Stimulated activated CD4-positive, alpha-beta T cell treated with anti-CD3 and anti-CD28 coated beads, Interleukin-4, amount 100 ng/mL, for 1 hour (primary cell): ENCODE results near the gene SF3B1.
"Not testable (repeated sequence)": the region's sequence is repeated elsewhere in the genome, so short reads cannot be mapped to it uniquely, and the experiment has no call there.

Source experiments
- DNase-seq: peaks from one replicate; pipeline ENCODE4 v3.0.0-alpha.2; 2020

Gene SF3B1, protein sequence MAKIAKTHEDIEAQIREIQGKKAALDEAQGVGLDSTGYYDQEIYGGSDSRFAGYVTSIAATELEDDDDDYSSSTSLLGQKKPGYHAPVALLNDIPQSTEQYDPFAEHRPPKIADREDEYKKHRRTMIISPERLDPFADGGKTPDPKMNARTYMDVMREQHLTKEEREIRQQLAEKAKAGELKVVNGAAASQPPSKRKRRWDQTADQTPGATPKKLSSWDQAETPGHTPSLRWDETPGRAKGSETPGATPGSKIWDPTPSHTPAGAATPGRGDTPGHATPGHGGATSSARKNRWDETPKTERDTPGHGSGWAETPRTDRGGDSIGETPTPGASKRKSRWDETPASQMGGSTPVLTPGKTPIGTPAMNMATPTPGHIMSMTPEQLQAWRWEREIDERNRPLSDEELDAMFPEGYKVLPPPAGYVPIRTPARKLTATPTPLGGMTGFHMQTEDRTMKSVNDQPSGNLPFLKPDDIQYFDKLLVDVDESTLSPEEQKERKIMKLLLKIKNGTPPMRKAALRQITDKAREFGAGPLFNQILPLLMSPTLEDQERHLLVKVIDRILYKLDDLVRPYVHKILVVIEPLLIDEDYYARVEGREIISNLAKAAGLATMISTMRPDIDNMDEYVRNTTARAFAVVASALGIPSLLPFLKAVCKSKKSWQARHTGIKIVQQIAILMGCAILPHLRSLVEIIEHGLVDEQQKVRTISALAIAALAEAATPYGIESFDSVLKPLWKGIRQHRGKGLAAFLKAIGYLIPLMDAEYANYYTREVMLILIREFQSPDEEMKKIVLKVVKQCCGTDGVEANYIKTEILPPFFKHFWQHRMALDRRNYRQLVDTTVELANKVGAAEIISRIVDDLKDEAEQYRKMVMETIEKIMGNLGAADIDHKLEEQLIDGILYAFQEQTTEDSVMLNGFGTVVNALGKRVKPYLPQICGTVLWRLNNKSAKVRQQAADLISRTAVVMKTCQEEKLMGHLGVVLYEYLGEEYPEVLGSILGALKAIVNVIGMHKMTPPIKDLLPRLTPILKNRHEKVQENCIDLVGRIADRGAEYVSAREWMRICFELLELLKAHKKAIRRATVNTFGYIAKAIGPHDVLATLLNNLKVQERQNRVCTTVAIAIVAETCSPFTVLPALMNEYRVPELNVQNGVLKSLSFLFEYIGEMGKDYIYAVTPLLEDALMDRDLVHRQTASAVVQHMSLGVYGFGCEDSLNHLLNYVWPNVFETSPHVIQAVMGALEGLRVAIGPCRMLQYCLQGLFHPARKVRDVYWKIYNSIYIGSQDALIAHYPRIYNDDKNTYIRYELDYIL

DNA sequence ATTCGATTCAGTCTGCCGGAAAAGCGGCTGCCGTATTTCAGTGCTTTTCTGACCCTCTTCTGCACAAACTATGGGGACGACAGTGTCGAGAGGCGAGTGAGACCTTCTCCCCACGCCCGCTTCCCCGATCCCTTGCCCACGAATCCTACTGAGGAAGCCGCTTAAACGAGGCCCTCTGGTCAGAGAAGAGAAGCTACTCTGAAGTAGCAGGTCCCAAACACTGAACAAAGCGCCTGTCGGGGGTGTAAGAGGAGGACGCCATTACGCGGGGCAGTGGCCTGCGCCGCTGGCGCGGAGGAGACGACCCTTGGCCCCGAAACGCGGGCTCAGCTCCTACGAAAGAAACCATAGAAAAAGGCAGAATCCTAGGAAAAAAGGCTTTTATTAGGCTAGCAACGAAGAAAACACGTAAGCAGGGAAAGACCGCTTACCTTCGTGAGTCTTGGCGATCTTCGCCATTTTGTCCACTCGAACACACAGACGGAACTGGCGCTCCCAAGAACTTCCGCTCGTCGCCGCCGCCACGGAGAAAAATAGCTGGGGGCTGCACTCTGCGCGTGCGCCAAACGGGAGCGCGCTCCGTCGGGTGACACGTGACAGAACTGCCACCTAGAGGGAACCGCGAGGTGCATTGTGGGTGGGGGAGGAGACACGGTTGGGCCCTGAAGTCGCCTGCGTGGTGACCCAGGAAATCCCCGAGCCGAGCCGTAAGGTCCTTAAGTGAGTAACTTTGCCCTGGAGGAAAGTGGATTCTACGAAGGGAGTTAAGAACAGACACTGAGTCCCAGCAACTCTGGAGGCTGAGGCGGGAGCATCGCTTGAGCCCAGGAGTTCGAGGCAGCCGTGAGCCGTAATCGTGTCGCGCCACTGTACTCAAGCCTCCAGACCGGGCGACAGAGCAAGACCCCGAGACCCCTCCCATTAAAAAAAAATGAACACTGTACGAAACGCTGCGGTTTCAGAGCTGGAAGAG, at the start of gene SF3B1:
SF3B1 (minus strand) TSS at position 488 of the 973 bp plus-strand sequence; CDS start at position 459, 29 bp downstream.
- peak; percentile 99 for DNase-seq

DNA sequence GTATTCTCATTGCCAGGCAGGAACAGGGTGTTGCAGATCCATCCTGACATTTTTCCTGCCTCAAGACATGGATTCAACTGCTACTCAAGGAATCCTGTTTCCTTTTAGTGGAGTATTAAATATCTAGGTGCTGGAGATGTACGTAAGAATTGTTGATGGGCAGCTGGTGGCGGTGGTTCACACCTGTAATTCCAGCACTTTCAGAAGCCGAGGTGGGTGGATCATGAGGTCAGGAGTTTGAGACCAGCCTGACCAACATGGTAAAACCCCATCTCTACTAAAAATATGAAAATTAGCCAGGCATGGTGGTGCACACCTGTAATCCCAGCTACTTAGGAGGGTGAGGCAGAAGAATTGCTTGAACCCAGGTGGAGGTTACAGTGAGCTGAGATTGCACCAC, 49.4 kb upstream of the SF3B1 start:
- not testable (repeated sequence) for DNase-seq

DNA sequence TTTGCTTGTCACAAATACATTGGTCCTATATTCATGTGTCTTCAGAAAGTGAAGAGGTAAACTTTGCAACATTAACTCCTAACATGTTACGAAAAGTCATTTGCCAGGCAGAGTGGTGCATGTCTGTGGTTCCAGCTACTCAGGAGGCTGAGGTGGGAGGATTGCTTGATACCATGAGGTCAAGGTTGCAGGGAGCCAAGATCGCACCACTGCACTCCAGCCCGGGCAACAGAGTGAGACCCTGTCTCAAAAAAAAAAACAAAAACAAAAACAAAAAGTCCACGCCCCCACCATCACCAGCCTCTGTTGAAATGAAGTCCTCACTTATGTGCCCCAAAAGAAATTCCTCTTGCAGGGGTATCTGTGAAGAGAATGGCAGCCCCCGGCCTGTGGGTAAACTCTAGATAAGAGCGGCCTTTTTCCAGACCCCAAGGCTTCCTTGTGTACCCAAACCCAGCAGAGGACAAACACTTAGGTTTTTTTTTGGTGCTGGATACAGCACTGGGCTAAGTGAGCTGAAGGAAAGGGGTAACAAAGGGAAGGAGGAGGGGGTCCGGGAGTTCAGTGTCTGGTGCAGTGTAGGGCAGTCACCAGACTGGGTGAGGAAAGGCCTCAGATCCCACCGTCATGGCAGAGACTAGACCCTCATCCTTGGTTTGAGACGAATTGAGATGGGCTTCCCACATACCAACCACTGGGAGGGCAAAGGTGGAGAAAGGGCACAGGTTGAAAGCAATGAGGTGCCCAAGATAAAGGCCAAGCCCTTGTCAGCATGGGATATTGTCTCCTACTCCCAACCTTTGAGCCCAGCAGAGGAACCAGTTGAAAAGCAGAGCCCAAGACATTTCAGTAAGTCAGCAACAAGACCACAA, 45.6 kb upstream of the SF3B1 start:
- DNase-seq, result no peak

DNA sequence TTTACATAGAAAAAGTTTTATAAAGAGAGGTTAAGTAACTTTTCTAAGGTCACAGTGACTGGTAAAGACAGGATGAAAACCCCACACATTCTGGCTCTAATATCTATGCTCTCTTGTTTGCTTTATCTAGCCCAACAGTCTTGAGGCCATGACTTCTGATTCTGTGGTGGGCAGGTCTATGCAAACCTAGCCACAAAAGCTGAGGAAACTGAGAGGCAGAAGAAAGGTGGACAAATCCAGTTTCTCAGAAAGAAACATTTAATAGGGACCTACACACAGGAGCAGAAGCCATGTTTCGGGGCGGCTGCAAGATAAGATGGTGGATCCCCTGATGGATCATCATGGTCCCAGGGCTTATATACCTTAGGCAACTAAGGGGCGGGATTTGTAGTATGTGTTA, 43.0 kb upstream of the SF3B1 start:
- no peak for DNase-seq

DNA sequence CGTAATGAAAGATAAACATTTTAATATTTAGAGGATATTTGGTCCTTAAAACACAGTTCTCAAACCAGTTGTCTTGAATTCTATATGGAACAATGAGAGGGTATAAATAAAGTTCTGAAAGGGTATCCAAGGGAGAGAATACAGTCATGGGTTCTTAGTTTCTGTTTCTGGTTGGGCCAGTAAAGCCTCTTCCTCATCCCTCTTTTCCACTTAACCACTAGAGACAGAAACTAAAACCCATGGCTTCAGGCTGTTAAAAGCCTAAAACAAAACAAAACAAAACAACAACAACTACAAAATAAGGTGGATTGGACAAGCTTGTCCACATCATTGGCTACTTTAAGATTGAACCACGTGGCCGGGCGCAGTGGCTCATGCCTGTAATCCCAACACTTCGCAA, 37.3 kb upstream of the SF3B1 start:
- DNase-seq, result no peak

DNA sequence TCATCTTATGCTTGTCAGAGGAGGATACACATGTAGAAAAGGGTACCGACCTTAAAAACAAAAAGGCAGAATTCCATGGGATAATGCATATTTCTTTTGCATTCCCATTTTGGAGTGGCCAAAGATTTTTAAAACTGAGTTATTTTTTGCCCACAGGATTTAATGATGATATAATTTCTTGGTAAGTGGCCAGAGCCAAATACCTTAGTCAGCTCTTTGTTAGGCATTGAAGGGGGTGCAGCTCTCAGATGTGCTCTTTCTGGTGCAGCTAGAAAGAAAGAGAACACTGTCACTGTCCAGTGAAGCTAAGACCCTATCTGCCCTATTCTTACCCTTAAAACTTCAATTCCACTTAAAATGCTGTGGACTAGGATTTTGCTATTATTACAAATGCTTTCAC, 29.3 kb upstream of the SF3B1 start:
- no peak for DNase-seq

DNA sequence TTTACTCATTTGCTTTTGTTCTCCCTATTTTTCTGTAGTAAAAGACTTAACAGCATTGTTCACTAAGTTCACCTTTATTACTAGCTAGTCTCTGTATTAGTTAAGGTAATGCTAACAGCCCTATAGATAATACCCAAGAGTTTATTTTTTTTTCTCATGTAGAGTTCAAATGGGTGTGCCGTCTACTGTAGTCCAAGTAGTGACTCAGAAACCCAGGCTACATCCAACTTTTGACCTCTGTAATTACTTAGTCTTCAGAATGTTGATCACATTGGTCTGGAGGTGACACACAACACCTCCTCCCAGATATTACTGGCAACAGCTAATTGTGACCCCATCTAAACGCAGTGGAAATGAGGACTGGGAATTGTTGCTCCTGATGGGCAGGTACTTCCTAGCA, 26.2 kb upstream of the SF3B1 start:
- DNase-seq, result no peak

DNA sequence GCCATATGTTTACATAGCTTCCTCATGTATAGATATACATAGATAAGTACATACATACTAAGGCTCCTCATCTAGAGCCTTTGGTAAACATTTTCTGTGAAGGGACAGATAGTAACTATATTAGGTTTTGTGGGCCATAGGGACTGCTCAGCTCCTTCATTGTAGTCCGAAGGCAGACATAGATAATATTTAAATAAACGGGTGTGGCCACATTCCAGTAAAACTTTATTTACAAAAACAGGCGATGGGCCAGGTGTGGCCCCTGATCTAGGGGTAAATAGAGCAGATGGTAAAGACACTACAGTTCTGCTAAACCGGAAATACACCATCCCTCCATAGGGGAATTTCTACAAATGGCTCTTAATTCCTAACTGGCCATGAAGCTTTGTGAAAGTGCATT, 25.8 kb upstream of the SF3B1 start:
- no peak for DNase-seq

DNA sequence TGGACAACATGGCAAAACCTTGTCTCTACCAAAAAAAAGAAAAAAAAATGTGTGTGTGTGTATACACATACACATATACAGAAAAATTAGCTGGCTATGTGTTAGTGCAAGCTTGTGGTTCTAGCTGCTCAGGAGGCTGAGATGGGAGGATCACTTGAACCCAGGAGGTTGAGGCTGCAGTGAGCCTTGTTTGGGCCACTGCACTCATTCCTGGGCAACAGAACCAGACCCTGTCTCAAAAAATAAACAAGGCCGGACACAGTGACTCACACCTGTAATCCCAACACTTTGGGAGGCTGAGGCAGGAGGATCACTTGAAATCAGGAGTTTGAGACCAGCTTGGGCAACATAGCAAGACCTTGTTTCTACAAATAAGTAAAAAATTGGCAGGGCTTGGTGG, 20.6 kb upstream of the SF3B1 start:
- no peak for DNase-seq

DNA sequence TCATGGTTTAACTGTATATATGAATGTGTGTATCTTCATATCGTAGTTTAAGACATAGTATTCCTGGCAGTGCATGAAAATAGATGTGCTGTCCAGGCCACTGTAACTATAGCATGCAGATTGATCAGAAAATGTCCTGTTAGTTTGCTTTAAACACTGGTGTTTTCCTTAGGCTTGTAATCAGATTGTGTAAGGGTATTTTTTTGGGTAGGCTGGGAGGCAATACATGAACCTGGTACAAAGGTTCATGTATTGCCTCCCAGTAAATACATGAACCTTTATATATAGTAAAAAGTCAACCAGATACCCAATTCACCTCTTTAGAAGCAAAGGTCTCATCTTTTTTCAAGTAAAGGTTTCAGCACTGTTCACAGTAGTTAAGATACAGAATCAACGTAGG, 20.1 kb upstream of the SF3B1 start:
- DNase-seq, result no peak

DNA sequence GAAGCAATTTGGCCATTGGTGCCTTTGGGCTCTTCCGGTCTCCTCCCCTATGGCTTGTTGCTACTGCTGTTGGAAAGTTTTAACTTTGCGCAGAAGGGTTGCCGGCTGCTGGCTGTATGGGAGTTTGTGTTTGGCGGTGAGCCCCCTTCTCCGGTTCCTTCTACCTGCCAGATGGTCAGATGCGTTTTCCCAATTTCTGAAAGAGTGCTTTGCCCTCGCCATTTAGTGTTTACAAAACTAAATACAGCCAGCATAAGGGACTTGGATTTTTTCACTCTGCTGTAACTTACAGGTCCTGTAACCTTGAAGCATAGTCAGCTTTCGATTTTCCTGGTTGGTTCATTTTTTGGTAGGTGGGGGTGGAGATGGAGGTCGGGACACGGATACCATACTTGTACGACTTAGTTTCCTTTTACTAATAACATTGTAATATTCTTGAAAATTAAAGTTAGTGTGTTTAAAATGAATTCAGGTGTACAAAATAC, 19.1 kb upstream of the SF3B1 start:
- DNase-seq, result no peak

DNA sequence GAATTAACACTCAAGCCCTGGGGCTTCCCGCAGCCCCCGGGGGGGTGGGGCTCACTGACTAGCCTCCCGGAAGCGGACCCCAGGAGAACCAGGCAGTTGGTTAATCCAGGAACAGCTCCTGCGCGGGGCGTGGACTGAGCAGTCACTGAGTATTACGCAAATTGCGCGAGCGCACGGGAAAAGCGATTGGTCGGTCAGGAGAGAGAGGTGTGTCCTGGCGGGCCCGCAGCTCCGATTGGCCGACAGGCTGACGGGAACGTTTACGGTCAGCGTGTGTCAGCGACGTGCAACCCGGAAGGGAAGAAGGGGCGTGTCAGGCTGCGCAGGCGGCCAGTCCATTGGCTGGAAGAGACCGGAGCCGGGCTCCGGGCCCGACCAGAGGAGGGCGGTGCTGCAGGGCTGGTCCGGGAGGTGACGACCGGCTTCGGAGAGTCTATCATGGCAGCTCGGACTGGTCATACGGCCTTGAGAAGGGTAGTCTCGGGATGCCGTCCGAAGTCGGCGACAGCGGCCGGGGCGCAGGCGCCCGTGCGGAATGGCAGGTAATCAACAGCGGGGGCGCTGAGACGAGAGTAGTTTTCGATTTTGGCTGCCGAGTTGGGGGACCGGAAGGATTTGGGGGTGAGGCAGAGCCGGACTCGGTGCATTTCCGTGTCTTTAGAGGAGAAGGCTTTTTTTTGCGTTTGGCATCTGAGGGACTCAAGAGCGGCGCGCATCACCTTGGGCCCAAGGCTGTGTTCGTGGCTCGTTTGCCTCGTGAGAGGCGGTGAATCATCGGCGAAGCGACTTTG, 18.5 kb upstream of the SF3B1 start, which contains the start of gene COQ10B:
COQ10B (plus strand) TSS at position 430 of the 791 bp plus-strand sequence; CDS start at position 439, 9 bp downstream.
- peak; percentile 96 for DNase-seq

DNA sequence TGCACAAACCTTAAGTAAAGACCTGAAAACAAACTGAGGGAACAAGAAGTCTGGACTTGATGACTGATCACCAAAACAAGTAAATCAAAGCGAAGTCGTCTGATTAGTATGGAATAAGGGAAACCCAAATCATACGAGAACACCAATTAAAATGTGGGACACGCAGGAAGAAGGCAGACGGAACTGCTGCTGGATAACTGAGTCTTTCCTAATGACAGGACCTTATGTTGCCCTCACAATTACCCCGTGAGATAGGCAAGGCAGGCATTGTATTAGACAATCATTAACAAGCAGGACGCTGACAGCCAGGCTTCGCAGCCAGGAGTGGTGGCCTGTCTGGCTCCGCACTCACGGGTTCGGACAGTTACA, 17.9 kb upstream of the SF3B1 start:
- no peak for DNase-seq

DNA sequence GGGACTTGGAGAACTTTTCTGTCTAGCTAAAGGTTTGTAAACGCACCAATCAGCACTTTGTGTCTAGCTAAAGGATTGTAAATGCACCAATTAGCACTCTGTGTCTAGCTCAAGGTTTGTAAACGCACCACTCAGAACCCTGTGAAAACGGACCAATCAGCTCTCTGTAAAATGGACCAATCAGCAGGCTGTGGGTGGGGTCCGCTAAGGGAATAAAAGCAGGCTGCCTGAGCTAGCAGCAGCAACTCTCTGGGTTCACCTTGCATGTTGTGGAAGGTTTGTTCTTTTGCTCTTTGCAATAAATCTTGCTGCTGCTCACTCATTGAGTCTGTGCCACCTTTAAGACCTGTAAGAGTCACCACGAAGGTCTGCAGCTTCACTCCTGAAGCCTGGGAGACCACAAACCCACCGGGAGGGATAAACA, 16.1 kb upstream of the SF3B1 start:
- not testable (repeated sequence) for DNase-seq

DNA sequence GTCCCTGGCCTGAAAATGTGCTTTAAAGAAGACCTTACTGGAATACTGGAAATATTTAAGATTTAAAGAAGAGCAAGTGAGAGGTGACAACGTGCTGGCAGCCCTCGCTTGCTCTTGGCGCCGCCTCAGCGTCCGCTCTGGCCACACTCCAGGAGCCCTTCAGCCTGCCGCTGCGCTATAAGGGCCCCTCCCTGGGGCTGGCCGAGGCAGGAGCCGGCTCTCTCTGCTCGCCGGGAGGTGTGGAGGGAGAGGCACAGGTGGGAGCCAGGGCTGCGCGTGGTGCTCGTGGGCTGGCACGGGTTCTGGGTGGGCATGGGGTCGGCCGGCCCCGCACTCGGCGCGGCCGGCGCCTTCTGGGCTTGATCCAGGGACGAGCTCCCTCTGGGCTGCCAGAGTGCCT, 15.6 kb upstream of the SF3B1 start:
- DNase-seq, result no peak

DNA sequence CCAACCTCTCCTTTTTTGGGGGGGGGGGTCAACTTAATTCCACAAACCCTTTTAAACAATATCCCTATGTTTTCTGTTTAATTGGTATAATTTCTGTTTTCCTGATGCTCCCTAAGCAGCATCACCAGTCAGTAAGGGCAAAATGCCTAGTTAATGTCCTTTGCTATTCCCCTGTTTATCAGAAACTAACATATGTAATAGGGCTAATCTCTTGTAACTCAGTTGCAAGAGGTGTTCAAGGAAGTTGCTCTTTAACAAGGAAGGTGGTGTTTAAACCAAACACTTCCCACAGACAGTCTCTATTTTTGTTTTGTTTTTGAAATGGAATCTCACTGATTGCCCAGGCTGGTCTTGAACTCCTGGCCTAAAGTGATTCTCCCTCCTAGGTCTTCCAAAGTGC, 12.0 kb upstream of the SF3B1 start:
- DNase-seq, result no peak

DNA sequence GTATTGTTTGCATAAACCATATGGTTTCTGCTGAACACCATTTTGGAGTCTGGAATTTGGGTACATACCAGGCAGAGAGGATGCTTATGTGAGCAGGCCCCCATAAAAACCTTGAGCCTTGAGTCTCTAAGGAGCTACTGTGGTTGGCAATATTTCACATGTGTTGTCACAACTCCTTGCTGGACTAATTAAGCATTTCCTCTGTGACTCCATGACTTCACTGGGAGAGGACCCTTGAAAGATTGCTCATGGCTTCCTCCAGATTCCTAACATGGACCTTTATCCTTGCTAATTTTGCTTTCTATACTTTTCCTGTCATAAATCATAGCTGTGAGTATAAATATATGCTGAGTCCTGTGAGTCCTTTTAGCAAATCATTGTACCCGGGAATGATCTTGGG, 10.9 kb upstream of the SF3B1 start:
- no peak for DNase-seq

DNA sequence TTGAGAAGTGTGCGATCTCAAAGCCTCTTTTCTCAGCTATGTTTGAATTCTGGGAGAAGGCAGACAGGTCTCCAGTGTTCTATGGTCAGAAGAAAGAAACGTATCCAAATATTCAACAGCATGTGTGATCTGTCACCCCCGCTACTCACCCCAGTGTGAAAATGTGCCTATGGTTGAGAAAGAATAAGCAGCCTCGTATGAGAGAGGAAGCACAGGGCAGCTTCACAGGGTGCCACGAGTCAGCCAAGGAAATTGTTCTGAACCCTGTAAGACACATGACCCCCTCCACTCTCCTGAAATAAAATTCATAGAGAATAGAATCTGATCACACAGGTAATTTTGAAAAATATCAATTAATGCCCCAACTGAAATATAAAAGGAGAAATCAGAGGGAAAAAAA, 8.0 kb upstream of the SF3B1 start:
- DNase-seq, result no peak

DNA sequence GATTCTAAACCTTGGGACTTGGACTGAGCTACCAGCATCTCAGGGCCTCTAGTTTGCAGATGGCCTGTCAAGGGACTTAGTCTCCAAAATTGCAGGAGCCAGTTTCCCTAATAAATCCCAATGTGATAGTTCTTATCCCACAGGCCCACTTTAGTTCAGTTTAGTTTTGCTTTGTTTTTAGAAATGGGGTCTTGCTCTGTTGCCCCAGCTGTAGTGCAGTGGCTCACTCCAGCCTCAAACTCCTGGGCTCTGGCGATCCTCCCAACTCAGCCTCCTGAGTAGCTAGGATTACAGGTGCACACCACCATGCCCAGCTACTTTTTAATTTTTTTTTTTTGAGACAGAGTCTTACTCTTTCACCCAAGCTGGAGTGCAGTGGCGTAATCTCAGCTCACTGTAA, 2.6 kb upstream of the SF3B1 start:
- DNase-seq, result no peak
